WTC11 (cell line): Measurements from ENCODE around the gene SLC24A4.

Experiments used
- CTCF ChIP-seq: fragments of 200-600 bp; IDR thresholded peaks from 2 replicates; pipeline ENCODE4 v1.8.0; 2022; ENCODE audit warnings: antibody characterized with exemption
- ESRRA ChIP-seq: sonication (generic); formaldehyde crosslinking; IDR thresholded peaks from 2 replicates; pipeline ENCODE4 v1.8.1; 2022; ENCODE audit warnings: mild to moderate bottlenecking, missing genetic modification reagents, borderline replicate concordance
- GTF2I ChIP-seq: fragments of 250-450 bp; sonication (Bioruptor Pico); conservative IDR thresholded peaks from 2 replicates; pipeline ENCODE4 v1.4.0; 2021; ENCODE audit warnings: mild to moderate bottlenecking
- JUN ChIP-seq: sonication (generic); formaldehyde crosslinking; IDR thresholded peaks from 2 replicates; pipeline ENCODE4 v1.8.0; 2023; ENCODE audit warnings: mild to moderate bottlenecking, missing genetic modification reagents
- MAX ChIP-seq: sonication (generic); formaldehyde crosslinking; IDR thresholded peaks from 2 replicates; pipeline ENCODE4 v1.8.0; 2022; ENCODE audit warnings: mild to moderate bottlenecking, missing genetic modification reagents
- NR2C2 ChIP-seq: sonication (generic); formaldehyde crosslinking; IDR thresholded peaks from 2 replicates; pipeline ENCODE4 v1.8.0; 2022; ENCODE audit warnings: mild to moderate bottlenecking, missing genetic modification reagents
- PRRX2 ChIP-seq: fragments of 250-450 bp; sonication (Bioruptor Pico); IDR thresholded peaks from 2 replicates; pipeline ENCODE4 v1.8.0; 2021; ENCODE audit warnings: mild to moderate bottlenecking
- RORB ChIP-seq: fragments of 250-450 bp; sonication (Bioruptor Pico); IDR thresholded peaks from 2 replicates; pipeline ENCODE4 v1.9.0; 2021; ENCODE audit warnings: mild to moderate bottlenecking
- USF2 ChIP-seq: sonication (generic); formaldehyde crosslinking; IDR thresholded peaks from 2 replicates; pipeline ENCODE4 v1.8.1; 2023; ENCODE audit warnings: mild to moderate bottlenecking, missing genetic modification reagents, moderate library complexity
- ZNF138 ChIP-seq: sonication (generic); formaldehyde crosslinking; conservative IDR thresholded peaks from 2 replicates; pipeline ENCODE4 v1.8.1; 2022; ENCODE audit warnings: mild to moderate bottlenecking, moderate library complexity, missing genetic modification reagents
- ZNF416 ChIP-seq: fragments of 250-450 bp; sonication (Bioruptor Pico); IDR thresholded peaks from 2 replicates; pipeline ENCODE4 v1.9.0; 2021; ENCODE audit warnings: mild to moderate bottlenecking, inconsistent platforms
- ZNF671 ChIP-seq: fragments of 250-450 bp; sonication (Bioruptor Pico); IDR thresholded peaks from 2 replicates; pipeline ENCODE4 v1.8.0; 2021; ENCODE audit warnings: mild to moderate bottlenecking
- TF ChIP-seq, protein P1 (sequence below): sonication (generic); formaldehyde crosslinking; IDR thresholded peaks from 2 replicates; pipeline ENCODE4 v1.8.0; 2022; ENCODE audit warnings: missing genetic modification reagents
- TF ChIP-seq, protein P2 (sequence below): sonication (generic); formaldehyde crosslinking; IDR thresholded peaks from 2 replicates; pipeline ENCODE4 v1.8.1; 2022; ENCODE audit warnings: mild to moderate bottlenecking, moderate library complexity, missing genetic modification reagents

- TF ChIP-seq PRRX2: no peak
- TF ChIP-seq ZNF416: no peak
- no peak for TF ChIP-seq CTCF
- TF ChIP-seq ZNF138 (CRISPR knock-in tag): no peak
- no peak for TF ChIP-seq NR2C2
- no peak for TF ChIP-seq JUN (CRISPR knock-in tag)
- TF ChIP-seq ZNF671: no peak
- TF ChIP-seq RORB (CRISPR knock-in tag): no peak
- TF ChIP-seq, protein P1, sequence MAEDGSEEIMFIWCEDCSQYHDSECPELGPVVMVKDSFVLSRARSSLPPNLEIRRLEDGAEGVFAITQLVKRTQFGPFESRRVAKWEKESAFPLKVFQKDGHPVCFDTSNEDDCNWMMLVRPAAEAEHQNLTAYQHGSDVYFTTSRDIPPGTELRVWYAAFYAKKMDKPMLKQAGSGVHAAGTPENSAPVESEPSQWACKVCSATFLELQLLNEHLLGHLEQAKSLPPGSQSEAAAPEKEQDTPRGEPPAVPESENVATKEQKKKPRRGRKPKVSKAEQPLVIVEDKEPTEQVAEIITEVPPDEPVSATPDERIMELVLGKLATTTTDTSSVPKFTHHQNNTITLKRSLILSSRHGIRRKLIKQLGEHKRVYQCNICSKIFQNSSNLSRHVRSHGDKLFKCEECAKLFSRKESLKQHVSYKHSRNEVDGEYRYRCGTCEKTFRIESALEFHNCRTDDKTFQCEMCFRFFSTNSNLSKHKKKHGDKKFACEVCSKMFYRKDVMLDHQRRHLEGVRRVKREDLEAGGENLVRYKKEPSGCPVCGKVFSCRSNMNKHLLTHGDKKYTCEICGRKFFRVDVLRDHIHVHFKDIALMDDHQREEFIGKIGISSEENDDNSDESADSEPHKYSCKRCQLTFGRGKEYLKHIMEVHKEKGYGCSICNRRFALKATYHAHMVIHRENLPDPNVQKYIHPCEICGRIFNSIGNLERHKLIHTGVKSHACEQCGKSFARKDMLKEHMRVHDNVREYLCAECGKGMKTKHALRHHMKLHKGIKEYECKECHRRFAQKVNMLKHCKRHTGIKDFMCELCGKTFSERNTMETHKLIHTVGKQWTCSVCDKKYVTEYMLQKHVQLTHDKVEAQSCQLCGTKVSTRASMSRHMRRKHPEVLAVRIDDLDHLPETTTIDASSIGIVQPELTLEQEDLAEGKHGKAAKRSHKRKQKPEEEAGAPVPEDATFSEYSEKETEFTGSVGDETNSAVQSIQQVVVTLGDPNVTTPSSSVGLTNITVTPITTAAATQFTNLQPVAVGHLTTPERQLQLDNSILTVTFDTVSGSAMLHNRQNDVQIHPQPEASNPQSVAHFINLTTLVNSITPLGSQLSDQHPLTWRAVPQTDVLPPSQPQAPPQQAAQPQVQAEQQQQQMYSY (CRISPR knock-in tag): no peak
- TF ChIP-seq MAX: no peak
- TF ChIP-seq USF2 (CRISPR knock-in tag): no peak
- TF ChIP-seq ESRRA (CRISPR knock-in tag): no peak
- TF ChIP-seq, protein P2, sequence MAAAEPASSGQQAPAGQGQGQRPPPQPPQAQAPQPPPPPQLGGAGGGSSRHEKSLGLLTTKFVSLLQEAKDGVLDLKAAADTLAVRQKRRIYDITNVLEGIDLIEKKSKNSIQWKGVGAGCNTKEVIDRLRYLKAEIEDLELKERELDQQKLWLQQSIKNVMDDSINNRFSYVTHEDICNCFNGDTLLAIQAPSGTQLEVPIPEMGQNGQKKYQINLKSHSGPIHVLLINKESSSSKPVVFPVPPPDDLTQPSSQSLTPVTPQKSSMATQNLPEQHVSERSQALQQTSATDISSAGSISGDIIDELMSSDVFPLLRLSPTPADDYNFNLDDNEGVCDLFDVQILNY (CRISPR knock-in tag): no peak
- TF ChIP-seq GTF2I (CRISPR knock-in tag): no peak
Observed at GRCh38 chr14:92274055-92274454, 48.9 kb upstream of the SLC24A4 start.
